HG03469 (cell line): Measurements from ENCODE around the gene PCDHA5.

ENCODE experiments used
- ATAC-seq: cut with Tn5 transposase; IDR thresholded peaks from one replicate; pipeline ENCODE4 v1.9.1; 2021; ENCODE audit warnings: mild to moderate bottlenecking, moderate library complexity, moderate number of reproducible peaks; ENCODE audit not compliant: unreplicated experiment

Gene PCDHA5

GRCh38 chr5:140857987-140858240, 36.5 kb downstream of the PCDHA5 start:
- no peak for ATAC-seq

- no peak for ATAC-seq
Observed at GRCh38 chr5:140862441-140863295, 41.3 kb downstream of the PCDHA5 start.

- no peak for ATAC-seq
Observed at GRCh38 chr5:140868721-140869554, 47.5 kb downstream of the PCDHA5 start, which contains the start of gene PCDHA11. TSS of gene PCDHA11 (plus strand) at chr5:140868957. CDS start at chr5:140869104, 147 bp downstream.

GRCh38 chr5:140869555-140869886, 48.1 kb downstream of the PCDHA5 start:
- no peak for ATAC-seq

GRCh38 chr5:140870221-140871201, 49.1 kb downstream of the PCDHA5 start:
- no peak for ATAC-seq
